SK-N-SH treated with all-trans-retinoic acid at 6 μM for 48 hours (cell line): Measurements from ENCODE around the gene CLCF1.

ENCODE experiments used
- ATAC-seq: fragments of 200-7000 bp; cut with Tn5 transposase; 3 replicates; pipeline ENCODE4 v1.9.1; 2020; ENCODE audit warnings: mild to moderate bottlenecking, moderate library complexity
- ARNTL ChIP-seq: fragments of 450-650 bp; formaldehyde crosslinking; IDR thresholded peaks from 2 replicates; pipeline ENCODE4 v1.5.0; 2020; ENCODE audit warnings: low read depth, mild to moderate bottlenecking, moderate library complexity, borderline replicate concordance
- BACH2 ChIP-seq: fragments of 250-450 bp; sonication (Bioruptor Pico); IDR thresholded peaks from 2 replicates; pipeline ENCODE4 v1.9.0; 2021; ENCODE audit warnings: mild to moderate bottlenecking, borderline replicate concordance
- CSDC2 ChIP-seq: fragments of 250-450 bp; sonication (Bioruptor Pico); IDR thresholded peaks from 2 replicates; pipeline ENCODE4 v1.5.0; 2020; ENCODE audit warnings: mild to moderate bottlenecking, moderate library complexity
- ISL1 ChIP-seq: fragments of 250-450 bp; sonication (Bioruptor Pico); IDR thresholded peaks from 2 replicates; pipeline ENCODE4 v2.1.2; 2022; ENCODE audit warnings: mild to moderate bottlenecking, moderate library complexity
- OSR1 ChIP-seq: fragments of 250-450 bp; sonication (Bioruptor Pico); IDR thresholded peaks from 2 replicates; pipeline ENCODE4 v1.8.0; 2022; ENCODE audit warnings: moderate library complexity, mild to moderate bottlenecking, inconsistent platforms
- RARB ChIP-seq: fragments of 250-450 bp; sonication (Bioruptor Pico); IDR thresholded peaks from 2 replicates; pipeline ENCODE4 v1.8.0; 2021; ENCODE audit warnings: mild to moderate bottlenecking, moderate library complexity
- TCF4 ChIP-seq: fragments of 250-450 bp; sonication (Bioruptor Pico); IDR thresholded peaks from 2 replicates; pipeline ENCODE4 v1.8.0; 2021; ENCODE audit warnings: mild to moderate bottlenecking, moderate library complexity, borderline replicate concordance
- ZFP3 ChIP-seq: fragments of 250-450 bp; sonication (Bioruptor Pico); IDR thresholded peaks from 2 replicates; pipeline ENCODE4 v1.5.0; 2020; ENCODE audit warnings: mild to moderate bottlenecking, moderate library complexity
- ZNF565 ChIP-seq: fragments of 450-650 bp; formaldehyde crosslinking; conservative IDR thresholded peaks from 2 replicates; pipeline ENCODE4 v1.5.0; 2020; ENCODE audit warnings: low read depth, mild to moderate bottlenecking, moderate library complexity
- TF ChIP-seq, protein P1 (sequence below): fragments of 250-450 bp; sonication (Bioruptor Pico); IDR thresholded peaks from 2 replicates; pipeline ENCODE4 v1.5.0; 2020; ENCODE audit warnings: mild to moderate bottlenecking, moderate library complexity
- TF ChIP-seq, protein P2 (sequence below): fragments of 250-450 bp; sonication (Bioruptor Pico); IDR thresholded peaks from 2 replicates; pipeline ENCODE4 v1.5.1; 2020; ENCODE audit warnings: low read depth, mild to moderate bottlenecking, moderate library complexity
- TF ChIP-seq, protein P3 (sequence below): fragments of 250-450 bp; sonication (Bioruptor Pico); IDR thresholded peaks from 2 replicates; pipeline ENCODE4 v1.8.0; 2021; ENCODE audit warnings: low read depth, mild to moderate bottlenecking, moderate library complexity, borderline replicate concordance
- TF ChIP-seq, protein P4 (sequence below): fragments of 250-450 bp; sonication (Bioruptor Pico); IDR thresholded peaks from 2 replicates; pipeline ENCODE4 v1.5.1; 2021; ENCODE audit warnings: mild to moderate bottlenecking, moderate library complexity
- TF ChIP-seq, protein P5 (sequence below): fragments of 250-450 bp; sonication (Bioruptor Pico); IDR thresholded peaks from 2 replicates; pipeline ENCODE4 v1.8.0; 2020; ENCODE audit warnings: mild to moderate bottlenecking, moderate library complexity, borderline replicate concordance

The CLCF1 gene

DNA sequence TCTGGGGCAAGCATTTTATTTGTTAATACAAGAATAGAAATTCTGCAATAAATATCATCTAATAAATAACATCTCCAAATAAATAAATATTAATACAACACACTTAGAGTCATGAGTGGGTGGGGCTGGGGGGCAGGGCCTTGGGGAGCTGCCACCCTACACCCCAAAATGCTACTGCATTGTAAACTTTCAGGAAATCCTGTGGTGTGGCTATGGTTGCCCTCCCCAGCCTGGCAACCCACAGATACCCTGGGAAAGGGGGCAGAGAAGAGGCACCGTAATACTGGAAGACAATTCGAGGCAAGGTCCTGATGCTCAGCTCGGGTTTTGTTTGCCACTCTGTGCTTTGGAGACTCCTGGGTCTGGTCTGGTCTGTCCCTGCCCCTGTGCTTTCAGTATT lies 9.2 kb downstream of the CLCF1 start:
- TF ChIP-seq, protein P1, sequence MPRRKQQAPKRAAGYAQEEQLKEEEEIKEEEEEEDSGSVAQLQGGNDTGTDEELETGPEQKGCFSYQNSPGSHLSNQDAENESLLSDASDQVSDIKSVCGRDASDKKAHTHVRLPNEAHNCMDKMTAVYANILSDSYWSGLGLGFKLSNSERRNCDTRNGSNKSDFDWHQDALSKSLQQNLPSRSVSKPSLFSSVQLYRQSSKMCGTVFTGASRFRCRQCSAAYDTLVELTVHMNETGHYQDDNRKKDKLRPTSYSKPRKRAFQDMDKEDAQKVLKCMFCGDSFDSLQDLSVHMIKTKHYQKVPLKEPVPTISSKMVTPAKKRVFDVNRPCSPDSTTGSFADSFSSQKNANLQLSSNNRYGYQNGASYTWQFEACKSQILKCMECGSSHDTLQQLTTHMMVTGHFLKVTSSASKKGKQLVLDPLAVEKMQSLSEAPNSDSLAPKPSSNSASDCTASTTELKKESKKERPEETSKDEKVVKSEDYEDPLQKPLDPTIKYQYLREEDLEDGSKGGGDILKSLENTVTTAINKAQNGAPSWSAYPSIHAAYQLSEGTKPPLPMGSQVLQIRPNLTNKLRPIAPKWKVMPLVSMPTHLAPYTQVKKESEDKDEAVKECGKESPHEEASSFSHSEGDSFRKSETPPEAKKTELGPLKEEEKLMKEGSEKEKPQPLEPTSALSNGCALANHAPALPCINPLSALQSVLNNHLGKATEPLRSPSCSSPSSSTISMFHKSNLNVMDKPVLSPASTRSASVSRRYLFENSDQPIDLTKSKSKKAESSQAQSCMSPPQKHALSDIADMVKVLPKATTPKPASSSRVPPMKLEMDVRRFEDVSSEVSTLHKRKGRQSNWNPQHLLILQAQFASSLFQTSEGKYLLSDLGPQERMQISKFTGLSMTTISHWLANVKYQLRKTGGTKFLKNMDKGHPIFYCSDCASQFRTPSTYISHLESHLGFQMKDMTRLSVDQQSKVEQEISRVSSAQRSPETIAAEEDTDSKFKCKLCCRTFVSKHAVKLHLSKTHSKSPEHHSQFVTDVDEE = no peak
- TF ChIP-seq, protein P2, sequence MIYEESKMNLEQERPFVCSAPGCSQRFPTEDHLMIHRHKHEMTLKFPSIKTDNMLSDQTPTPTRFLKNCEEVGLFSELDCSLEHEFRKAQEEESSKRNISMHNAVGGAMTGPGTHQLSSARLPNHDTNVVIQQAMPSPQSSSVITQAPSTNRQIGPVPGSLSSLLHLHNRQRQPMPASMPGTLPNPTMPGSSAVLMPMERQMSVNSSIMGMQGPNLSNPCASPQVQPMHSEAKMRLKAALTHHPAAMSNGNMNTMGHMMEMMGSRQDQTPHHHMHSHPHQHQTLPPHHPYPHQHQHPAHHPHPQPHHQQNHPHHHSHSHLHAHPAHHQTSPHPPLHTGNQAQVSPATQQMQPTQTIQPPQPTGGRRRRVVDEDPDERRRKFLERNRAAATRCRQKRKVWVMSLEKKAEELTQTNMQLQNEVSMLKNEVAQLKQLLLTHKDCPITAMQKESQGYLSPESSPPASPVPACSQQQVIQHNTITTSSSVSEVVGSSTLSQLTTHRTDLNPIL (CRISPR knock-in tag) = no peak
- TF ChIP-seq, protein P3, sequence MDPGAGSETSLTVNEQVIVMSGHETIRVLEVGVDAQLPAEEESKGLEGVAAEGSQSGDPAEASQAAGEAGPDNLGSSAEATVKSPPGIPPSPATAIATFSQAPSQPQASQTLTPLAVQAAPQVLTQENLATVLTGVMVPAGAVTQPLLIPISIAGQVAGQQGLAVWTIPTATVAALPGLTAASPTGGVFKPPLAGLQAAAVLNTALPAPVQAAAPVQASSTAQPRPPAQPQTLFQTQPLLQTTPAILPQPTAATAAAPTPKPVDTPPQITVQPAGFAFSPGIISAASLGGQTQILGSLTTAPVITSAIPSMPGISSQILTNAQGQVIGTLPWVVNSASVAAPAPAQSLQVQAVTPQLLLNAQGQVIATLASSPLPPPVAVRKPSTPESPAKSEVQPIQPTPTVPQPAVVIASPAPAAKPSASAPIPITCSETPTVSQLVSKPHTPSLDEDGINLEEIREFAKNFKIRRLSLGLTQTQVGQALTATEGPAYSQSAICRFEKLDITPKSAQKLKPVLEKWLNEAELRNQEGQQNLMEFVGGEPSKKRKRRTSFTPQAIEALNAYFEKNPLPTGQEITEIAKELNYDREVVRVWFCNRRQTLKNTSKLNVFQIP (CRISPR knock-in tag) = no peak
- no peak for TF ChIP-seq ZNF565 (CRISPR knock-in tag)
- no peak for TF ChIP-seq BACH2 (CRISPR knock-in tag)
- TF ChIP-seq, protein P4, sequence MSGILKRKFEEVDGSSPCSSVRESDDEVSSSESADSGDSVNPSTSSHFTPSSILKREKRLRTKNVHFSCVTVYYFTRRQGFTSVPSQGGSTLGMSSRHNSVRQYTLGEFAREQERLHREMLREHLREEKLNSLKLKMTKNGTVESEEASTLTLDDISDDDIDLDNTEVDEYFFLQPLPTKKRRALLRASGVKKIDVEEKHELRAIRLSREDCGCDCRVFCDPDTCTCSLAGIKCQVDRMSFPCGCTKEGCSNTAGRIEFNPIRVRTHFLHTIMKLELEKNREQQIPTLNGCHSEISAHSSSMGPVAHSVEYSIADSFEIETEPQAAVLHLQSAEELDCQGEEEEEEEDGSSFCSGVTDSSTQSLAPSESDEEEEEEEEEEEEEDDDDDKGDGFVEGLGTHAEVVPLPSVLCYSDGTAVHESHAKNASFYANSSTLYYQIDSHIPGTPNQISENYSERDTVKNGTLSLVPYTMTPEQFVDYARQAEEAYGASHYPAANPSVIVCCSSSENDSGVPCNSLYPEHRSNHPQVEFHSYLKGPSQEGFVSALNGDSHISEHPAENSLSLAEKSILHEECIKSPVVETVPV (CRISPR knock-in tag) = no peak
- no peak for TF ChIP-seq OSR1 (CRISPR knock-in tag)
- TF ChIP-seq ARNTL = no peak
- no peak for TF ChIP-seq CSDC2 (CRISPR knock-in tag)
- no peak for ATAC-seq

DNA sequence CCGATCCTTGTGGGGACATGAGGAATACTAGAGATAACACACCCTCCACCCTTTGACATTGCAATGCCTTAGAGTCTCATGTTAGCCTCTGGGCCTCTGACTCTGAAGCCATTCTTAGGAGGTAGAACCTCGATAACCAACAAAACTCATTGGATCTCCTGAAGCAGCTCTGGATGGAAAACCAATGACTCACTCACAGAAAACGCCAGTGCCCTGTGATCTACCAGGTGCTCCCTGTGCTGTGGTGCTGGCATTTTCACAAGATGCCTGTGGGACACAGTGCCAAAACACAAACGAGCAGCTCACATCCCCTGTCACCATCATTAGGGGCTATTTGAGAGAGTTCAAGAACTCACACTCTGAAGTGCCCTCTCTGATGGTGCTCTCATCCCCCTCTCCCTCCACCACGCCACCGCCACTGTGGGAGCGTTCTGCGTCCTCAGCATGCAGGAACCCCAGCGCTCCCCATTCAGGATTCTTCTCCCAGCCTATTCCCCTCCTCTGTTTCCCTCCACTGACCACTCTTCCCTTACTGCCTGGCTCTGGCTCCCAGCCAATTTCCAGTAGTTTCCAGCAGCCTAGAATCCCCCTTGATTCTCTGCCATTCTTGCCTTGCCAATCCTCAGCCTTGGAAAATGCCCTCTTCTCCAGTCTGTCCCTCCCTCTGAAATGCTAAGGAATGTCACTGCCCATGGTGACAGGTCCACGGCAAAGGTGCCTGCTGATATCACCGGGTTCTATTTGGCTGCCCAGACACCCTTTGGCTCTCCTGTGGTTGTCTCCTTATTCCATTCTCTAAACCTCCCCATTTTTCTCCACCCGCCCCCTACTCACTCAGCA lies 15.3 kb downstream of the CLCF1 start:
- no peak for TF ChIP-seq RARB (CRISPR knock-in tag)
- no peak for TF ChIP-seq ZFP3 (CRISPR knock-in tag)
- TF ChIP-seq, protein P4 (CRISPR knock-in tag) = no peak
- no peak for TF ChIP-seq TCF4
- TF ChIP-seq, protein P5, sequence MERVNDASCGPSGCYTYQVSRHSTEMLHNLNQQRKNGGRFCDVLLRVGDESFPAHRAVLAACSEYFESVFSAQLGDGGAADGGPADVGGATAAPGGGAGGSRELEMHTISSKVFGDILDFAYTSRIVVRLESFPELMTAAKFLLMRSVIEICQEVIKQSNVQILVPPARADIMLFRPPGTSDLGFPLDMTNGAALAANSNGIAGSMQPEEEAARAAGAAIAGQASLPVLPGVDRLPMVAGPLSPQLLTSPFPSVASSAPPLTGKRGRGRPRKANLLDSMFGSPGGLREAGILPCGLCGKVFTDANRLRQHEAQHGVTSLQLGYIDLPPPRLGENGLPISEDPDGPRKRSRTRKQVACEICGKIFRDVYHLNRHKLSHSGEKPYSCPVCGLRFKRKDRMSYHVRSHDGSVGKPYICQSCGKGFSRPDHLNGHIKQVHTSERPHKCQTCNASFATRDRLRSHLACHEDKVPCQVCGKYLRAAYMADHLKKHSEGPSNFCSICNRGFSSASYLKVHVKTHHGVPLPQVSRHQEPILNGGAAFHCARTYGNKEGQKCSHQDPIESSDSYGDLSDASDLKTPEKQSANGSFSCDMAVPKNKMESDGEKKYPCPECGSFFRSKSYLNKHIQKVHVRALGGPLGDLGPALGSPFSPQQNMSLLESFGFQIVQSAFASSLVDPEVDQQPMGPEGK = no peak
- no peak for TF ChIP-seq ISL1
- TF ChIP-seq CSDC2 (CRISPR knock-in tag) = no peak
- TF ChIP-seq, protein P3 (CRISPR knock-in tag) = no peak
- TF ChIP-seq, all 23 proteins: peak for 0
- ATAC-seq = peak; percentile 13
